ENCODE measurements around the gene SYNC. TPM values are rescaled to one million over a fixed set of nuclear protein-coding genes. Genes with fewer than 3 reads are reported as not detected.
"Not testable (repeated sequence)": the region's sequence is repeated elsewhere in the genome, so short reads cannot be mapped to it uniquely, and the experiment has no call there.

Gene SYNC
- total RNA-seq, 2 experiments from 2014 or later = not detected

DNA sequence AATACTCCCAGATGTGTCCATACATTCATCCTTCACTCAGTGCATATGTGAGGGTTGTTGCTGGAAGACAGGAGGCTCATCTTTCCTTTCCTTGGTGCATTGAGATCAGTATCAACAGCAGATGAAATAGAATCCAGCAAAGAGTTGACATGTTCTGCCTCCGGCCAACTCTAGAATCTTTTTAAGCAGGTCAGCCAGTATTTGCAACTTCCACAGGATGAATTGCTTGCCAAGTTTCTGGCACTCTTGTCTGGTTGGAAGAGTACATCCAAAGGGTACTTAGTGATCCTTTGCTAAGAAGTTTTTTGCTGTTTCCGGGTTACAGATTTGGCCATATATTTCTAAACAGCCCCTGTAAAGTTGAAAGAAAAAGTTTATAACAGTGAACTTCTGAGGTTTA is 21.1 kb downstream of the SYNC start:
- intact Hi-C loops (cut with micrococcal nuclease) = loop anchor here (5.0 kb wide), 1 partner anchor 59 kb away; no protein-coding TSS in a partner anchor
- POLR2A ChIA-PET = no interaction called here
- peaks cover 51% of the 10 kb centered on the region for H3K36me3 Mint-ChIP-seq
- no peak for DNase-seq
- H3K27me3 Mint-ChIP-seq = no peaks in the 10 kb centered on the region
- H3K9me3 Mint-ChIP-seq = no peaks in the 10 kb centered on the region
- H3K4me1 Mint-ChIP-seq (ENCODE audit: low read depth) = peaks cover 14% of the 10 kb centered on the region
- no peak overlapping the region for H3K27ac Mint-ChIP-seq
- H3K4me3 Mint-ChIP-seq = no peak overlapping the region
- CTCF ChIA-PET = no interaction called here

DNA sequence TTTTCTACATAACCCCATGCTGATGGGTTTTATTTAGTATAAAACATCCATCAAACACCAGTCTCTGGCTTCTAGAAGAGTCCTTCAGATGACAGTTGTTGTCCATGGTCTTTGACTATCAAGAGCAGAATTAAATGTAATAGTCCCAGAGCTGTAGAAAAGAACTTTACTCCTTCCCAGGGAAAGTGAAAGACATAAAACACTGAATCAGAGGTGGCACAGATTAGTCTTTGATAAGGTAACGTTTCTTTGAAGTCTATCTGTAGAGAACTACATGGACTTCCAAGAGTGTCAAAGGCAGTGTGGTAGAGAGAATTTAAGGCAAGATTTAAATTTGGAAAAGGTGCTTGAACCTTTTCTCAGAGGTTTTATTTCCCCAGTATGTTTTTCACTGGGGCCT is 21.9 kb downstream of the SYNC start:
- DNase-seq = no peak
- intact Hi-C loops (cut with micrococcal nuclease) = loop anchor here (5.0 kb wide), 1 partner anchor 58 kb away; no protein-coding TSS in a partner anchor
- POLR2A ChIA-PET = no interaction called here
- Mint-ChIP-seq H3K4me3 (no peak overlapping the region), H3K36me3 (peaks cover 47% of the 10 kb centered on the region), H3K27ac (no peak overlapping the region), H3K4me1 (ENCODE audit: low read depth) (peaks cover 14% of the 10 kb centered on the region), H3K9me3 (no peaks in the 10 kb centered on the region), H3K27me3 (no peaks in the 10 kb centered on the region)
- CTCF ChIA-PET = no interaction called here

DNA sequence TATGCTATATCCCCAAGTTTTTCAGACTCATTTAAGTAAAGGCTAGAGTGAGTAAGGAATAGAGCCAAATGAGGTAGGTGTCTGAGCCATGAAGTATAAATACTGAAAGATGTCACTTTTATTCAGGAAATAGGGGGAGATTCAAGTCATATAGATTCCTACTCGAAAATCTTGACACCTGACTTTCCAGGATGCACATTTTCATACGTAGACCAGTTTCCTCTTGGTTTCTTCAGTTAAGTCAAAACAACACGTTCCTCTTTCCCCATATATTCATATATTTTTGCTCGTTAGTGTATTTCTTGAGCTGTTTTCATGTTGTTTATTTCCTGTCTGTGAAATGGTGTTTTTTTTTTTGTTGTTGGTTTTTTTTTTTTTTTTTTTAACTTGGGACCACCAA is 22.6 kb downstream of the SYNC start:
- DNase-seq, H3K9me3 Mint-ChIP-seq, H3K27ac Mint-ChIP-seq, H3K4me3 Mint-ChIP-seq, POLR2A ChIA-PET, H3K27me3 Mint-ChIP-seq: not testable (repeated sequence)
- CTCF ChIA-PET = interaction anchor here (1.0 kb wide), 1 partner anchor 32 kb away, joined by 3 read pairs; no protein-coding TSS in a partner anchor
- intact Hi-C loops (cut with micrococcal nuclease) = loop anchor here (5.0 kb wide), 1 partner anchor 58 kb away; no protein-coding TSS in a partner anchor
- Mint-ChIP-seq H3K36me3 (peaks cover 46% of the 10 kb centered on the region), H3K4me1 (ENCODE audit: low read depth) (peaks cover 14% of the 10 kb centered on the region)

DNA sequence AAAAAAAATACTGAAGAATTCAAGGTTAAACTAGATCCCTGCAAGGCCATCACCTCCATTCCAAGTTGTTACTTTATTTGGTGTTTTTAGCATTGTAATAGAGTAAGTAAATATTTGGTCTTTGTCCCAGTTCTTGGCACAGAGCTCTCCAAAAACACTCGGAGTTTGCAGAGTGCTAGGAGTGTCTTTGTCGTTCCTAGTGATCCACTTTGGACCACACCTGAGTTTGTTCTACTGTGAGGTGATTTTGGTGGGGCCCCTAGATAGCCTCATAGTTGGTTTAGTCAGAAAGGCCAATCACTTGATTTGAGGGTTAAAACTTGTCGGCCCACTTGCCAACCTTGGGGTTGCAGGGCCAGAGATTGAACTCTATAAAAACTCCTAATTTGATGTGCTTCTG is 25.6 kb downstream of the SYNC start:
- ChIA-PET POLR2A (no interaction called here), CTCF (interaction anchor here (1.0 kb wide), 1 partner anchor 14 kb away, joined by 3 read pairs; no protein-coding TSS in a partner anchor)
- Mint-ChIP-seq H3K27ac (no peak overlapping the region), H3K27me3 (no peaks in the 10 kb centered on the region), H3K36me3 (peaks cover 55% of the 10 kb centered on the region), H3K9me3 (no peaks in the 10 kb centered on the region), H3K4me1 (ENCODE audit: low read depth) (peaks cover 2% of the 10 kb centered on the region), H3K4me3 (no peak overlapping the region)
- no peak for DNase-seq
- intact Hi-C loops (cut with micrococcal nuclease) = no loop called here

DNA sequence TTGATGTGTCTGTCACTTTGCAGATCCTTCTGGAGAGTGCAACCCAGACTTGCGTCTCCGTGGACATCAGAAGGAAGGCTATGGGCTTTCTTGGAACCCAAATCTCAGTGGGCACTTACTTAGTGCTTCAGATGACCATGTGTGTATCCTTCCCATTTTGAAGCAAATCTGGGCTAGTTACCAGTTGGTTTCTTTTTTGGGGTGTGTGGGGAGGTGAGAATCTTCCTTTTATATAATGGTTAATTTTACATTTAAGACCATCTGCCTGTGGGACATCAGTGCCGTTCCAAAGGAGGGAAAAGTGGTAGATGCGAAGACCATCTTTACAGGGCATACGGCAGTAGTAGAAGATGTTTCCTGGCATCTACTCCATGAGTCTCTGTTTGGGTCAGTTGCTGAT is 33.9 kb downstream of the SYNC start:
- POLR2A ChIA-PET; intact Hi-C loops (cut with micrococcal nuclease); H3K9me3 Mint-ChIP-seq; H3K27me3 Mint-ChIP-seq; CTCF ChIA-PET; H3K27ac Mint-ChIP-seq; H3K4me3 Mint-ChIP-seq; DNase-seq; H3K4me1 Mint-ChIP-seq (ENCODE audit: low read depth): not testable (repeated sequence)
- H3K36me3 Mint-ChIP-seq = peaks cover 58% of the 10 kb centered on the region

DNA sequence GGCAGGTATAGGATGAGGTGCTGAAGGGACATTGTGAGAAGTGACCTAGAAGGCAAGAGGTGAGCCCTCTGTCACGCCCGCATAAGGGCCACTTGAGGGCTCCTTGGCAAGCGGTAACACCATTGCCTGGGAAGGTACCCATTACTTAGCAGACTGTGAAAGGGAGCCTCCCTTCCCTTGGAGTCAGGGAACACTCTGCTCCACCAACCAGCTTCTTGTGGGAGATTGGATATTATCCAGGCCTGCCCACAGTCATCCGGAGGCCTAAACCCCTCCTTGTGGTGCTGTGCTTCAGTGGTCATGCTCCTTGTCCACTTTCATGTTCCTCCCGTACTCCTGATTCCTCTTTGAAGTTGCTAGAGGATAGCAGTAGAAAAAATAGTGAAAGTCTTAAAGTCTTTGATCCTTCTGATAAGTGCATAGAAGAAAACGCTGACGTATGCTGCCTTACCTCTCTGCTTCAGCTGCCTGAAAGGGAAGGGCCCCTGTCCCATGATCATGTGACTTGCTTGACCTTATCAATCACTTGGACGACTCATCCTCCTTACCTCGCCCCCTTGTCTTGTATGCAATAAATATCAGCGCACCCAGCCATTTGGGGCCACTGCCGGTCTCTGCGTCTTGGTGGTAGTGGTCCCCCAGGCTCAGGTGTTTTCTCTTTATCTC is 35.5 kb downstream of the SYNC start:
- intact Hi-C loops (cut with micrococcal nuclease) = no loop called here
- no peak overlapping the region for H3K27ac Mint-ChIP-seq
- no peak for DNase-seq
- peaks cover 49% of the 10 kb centered on the region for H3K36me3 Mint-ChIP-seq
- ChIA-PET POLR2A (no interaction called here), CTCF (no interaction called here)
- no peaks in the 10 kb centered on the region for H3K9me3 Mint-ChIP-seq
- H3K27me3 Mint-ChIP-seq = no peaks in the 10 kb centered on the region
- H3K4me3 Mint-ChIP-seq = no peak overlapping the region
- no peaks in the 10 kb centered on the region for H3K4me1 Mint-ChIP-seq (ENCODE audit: low read depth)

DNA sequence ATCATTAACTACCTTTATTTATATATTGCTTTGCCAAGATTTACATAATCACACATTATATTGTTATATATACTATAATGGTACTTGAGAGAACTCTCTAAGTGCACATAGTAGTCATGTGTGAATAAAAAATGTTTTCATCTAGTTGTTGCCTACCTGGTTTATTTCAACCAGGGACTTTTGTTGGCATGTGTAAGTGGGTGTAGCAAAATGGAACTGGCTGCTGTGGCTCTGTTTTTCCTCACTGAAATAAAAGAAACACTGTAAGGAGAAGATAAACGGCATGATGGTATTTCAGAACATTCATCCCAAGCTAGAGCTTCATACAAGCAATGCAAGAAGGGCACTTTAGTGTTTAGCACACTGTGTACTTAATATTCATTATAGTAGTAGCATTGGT is 36.7 kb downstream of the SYNC start:
- H3K9me3 Mint-ChIP-seq = no peaks in the 10 kb centered on the region
- H3K27ac Mint-ChIP-seq = no peak overlapping the region
- POLR2A ChIA-PET = no interaction called here
- H3K4me3 Mint-ChIP-seq = no peak overlapping the region
- intact Hi-C loops (cut with micrococcal nuclease) = no loop called here
- no peaks in the 10 kb centered on the region for H3K27me3 Mint-ChIP-seq
- no peak for DNase-seq
- H3K4me1 Mint-ChIP-seq (ENCODE audit: low read depth) = no peaks in the 10 kb centered on the region
- CTCF ChIA-PET = interaction anchor here (0.6 to 0.7 kb wide), 2 partner anchors 118 to 507 kb away, joined by 3 to 4 read pairs; no protein-coding TSS in a partner anchor
- H3K36me3 Mint-ChIP-seq = peaks cover 50% of the 10 kb centered on the region

DNA sequence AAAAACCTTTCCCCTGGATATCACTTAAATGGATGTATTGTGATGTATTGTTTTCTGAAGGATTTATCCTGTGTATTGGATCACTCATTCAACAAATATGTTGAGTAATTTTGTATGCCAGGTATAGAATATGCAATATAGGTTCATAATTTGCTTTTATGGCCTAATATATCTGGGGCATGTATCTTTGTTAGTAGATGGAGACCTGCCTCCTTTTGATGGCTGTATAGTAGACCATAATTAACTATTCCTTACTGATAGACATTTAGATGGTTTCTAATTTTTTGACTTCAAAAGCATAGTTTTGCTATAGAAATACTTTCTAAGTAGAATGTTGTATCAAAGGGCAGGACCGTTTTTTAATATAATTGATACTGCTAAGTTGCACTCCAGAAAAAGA is 43.0 kb downstream of the SYNC start:
- no peaks in the 10 kb centered on the region for H3K9me3 Mint-ChIP-seq
- H3K27ac Mint-ChIP-seq = no peak overlapping the region
- peaks cover 28% of the 10 kb centered on the region for H3K4me1 Mint-ChIP-seq (ENCODE audit: low read depth)
- ChIA-PET CTCF (interaction anchor here (0.7 kb wide), 1 partner anchor 113 kb away, joined by 3 read pairs; no protein-coding TSS in a partner anchor), POLR2A (no interaction called here)
- H3K36me3 Mint-ChIP-seq = peaks cover 61% of the 10 kb centered on the region
- DNase-seq = no peak
- H3K4me3 Mint-ChIP-seq = no peak overlapping the region
- intact Hi-C loops (cut with micrococcal nuclease) = no loop called here
- H3K27me3 Mint-ChIP-seq = no peaks in the 10 kb centered on the region

DNA sequence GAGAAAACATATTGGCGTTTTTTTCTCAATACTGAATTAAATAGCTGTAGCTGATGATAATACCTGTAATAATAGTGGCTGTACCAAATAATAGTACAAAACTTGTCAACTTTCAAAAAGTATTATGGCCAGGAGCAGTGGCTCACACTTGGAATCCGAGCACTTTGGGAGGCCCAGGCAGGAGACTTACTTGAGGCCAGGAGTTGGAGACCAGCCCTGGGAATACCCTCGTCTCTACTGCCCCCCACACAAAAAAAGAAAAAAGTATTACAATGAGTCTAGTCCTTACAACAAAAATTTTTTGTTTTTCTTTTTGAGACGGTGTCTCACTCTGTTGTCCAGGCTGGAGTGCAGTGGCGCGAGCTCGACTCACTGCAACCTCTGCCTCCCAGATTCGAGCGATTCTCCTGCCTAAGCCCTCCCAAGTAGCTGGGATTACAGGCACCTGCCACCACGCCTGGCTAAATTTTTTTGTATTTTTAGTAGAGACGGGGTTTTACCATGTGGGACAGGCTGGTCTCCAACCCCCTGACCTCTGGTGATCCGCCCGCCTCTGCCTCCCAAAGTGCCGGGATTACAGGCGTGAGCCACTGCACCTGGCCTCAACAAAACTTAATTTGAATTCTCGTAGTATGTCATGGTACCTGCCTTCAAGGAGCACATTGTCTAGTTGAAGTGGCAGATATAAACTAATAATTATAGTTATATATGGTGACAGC is 50.2 kb downstream of the SYNC start:
- Mint-ChIP-seq H3K27ac (peak overlapping the region; percentile 100), H3K27me3 (no peaks in the 10 kb centered on the region), H3K9me3 (no peaks in the 10 kb centered on the region), H3K4me3 (peak overlapping the region; percentile 99), H3K4me1 (ENCODE audit: low read depth) (peaks cover 55% of the 10 kb centered on the region), H3K36me3 (peaks cover 49% of the 10 kb centered on the region)
- ChIA-PET CTCF (interaction anchor here (1.1 to 2.2 kb wide), 4 partner anchors 15 to 132 kb away, joined by 3 to 9 read pairs (median 4); no protein-coding TSS in a partner anchor), POLR2A (no interaction called here)
- intact Hi-C loops (cut with micrococcal nuclease) = loop anchor here (5.0 kb wide), 2 partner anchors 315 to 695 kb away; partner anchors contain the start of gene MARCKSL1
- DNase-seq = no peak

DNA sequence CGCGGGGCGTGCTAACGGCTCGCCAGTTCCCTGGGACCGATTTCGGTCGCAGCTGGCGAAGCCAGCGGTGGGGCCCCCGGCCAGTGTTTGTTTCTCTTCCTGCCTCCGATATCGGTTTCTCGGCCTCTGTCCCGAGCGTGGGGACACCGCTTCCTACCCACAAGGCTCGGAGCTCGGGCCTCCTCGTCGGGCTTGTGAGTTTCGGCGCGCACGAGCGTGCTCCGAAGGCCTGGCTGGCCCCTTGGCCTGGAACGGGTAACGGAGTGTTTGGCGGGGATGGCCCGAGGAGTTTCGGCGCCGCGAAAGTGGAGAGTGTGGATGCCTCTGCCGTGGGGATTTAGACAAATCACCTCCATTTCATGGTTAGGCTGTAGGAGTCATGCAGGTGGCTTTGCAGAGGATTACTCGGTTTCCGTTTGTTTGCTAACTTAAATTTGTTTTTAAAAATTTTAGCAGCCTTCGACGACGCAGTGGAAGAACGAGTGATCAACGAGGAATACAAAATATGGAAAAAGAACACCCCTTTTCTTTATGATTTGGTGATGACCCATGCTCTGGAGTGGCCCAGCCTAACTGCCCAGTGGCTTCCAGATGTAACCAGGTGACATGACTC is 51.0 kb downstream of the SYNC start:
- Mint-ChIP-seq H3K9me3 (no peaks in the 10 kb centered on the region), H3K27me3 (no peaks in the 10 kb centered on the region), H3K36me3 (peaks cover 42% of the 10 kb centered on the region), H3K4me3 (peak overlapping the region; percentile 99), H3K4me1 (ENCODE audit: low read depth) (peaks cover 50% of the 10 kb centered on the region), H3K27ac (peak overlapping the region; percentile 100)
- intact Hi-C loops (cut with micrococcal nuclease) = loop anchor here (5.0 kb wide), 2 partner anchors 314 to 696 kb away; partner anchors contain the start of gene MARCKSL1
- CTCF ChIA-PET = interaction anchor here (1.1 to 2.2 kb wide), 3 partner anchors 122 to 476 kb away, joined by 3 to 9 read pairs (median 4); no protein-coding TSS in a partner anchor
- POLR2A ChIA-PET = interaction anchor here (0.6 to 1.7 kb wide), 10 partner anchors 22 to 579 kb away, joined by 3 to 13 read pairs (median 3); partner anchors contain the start of genes BSDC1, CCDC28B, S100PBP and TMEM39B
- no peak for DNase-seq

DNA sequence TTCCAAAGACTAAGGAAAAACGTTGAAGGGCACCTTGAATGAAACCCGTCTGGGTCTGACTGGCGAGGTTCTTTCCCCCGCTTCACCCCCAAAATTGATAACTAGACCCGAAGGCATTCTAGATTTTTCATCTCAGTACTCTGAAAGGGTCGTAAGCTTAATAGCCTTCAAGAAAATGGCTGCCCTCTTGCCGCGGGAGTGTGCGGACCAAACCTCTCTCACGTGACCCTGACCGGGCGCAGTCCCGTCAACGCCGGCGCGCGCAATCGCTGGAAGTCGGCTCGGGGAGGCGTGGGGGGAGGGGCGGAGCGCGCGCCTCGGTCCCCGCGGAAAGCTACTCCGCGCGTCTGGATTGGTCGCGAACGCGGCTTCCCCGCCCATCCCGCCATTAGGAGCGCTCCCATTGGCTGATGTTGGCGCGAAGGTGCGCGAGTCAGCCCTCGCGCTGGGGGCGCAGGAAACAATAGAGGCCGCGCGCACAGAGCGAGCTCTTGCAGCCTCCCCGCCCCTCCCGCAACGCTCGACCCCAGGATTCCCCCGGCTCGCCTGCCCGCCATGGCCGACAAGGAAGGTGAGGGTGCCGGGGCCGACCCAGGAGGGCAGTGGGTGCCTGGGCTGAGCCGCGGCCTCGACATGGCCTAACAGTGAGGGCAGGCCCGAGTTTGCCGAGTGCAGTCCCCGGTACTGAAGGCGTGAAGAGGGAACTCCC is 51.7 kb downstream of the SYNC start, which contains the start of gene RBBP4:
TSS of gene RBBP4 (plus strand) at position 457 of the 709 bp plus-strand sequence. CDS start at position 556, 99 bp downstream.
- CTCF ChIA-PET = interaction anchor here (1.1 to 2.2 kb wide), 3 partner anchors 122 to 477 kb away, joined by 3 to 9 read pairs (median 4); no protein-coding TSS in a partner anchor
- Mint-ChIP-seq H3K9me3 (no peaks in the 10 kb centered on the region), H3K27ac (peak within 1 kb of the TSS; percentile 100), H3K27me3 (no peaks in the 10 kb centered on the region), H3K4me1 (ENCODE audit: low read depth) (peaks cover 49% of the 10 kb centered on the region), H3K36me3 (peaks cover 41% of the 10 kb centered on the region), H3K4me3 (peak within 1 kb of the TSS; percentile 99)
- intact Hi-C loops (cut with micrococcal nuclease) = loop anchor here (1.0 to 5.0 kb wide), 6 partner anchors 28 to 696 kb away; partner anchors contain the start of genes MARCKSL1, S100PBP and YARS1
- POLR2A ChIA-PET = interaction anchor here (0.6 to 1.7 kb wide), 11 partner anchors 21 to 578 kb away, joined by 3 to 13 read pairs (median 3); partner anchors contain the start of genes BSDC1, CCDC28B, S100PBP and TMEM39B
- DNase-seq = peak; percentile 99

Data from activated CD4-positive, alpha-beta memory T cell treated with anti-CD3 and anti-CD28 coated beads for 36 hours (primary cell).